PC-3 (cell line): ENCODE measurements around the gene NSUN3.

Experiments
- CTCF ChIP-seq: fragments of 300-600 bp; sonication (generic); conservative IDR thresholded peaks from 2 replicates; pipeline ENCODE4 v1.5.1; 2017; ENCODE audit warnings: antibody characterized with exemption, low read depth, mild to moderate bottlenecking, low read length
- EZH2 ChIP-seq: fragments of 300-600 bp; sonication (generic); IDR thresholded peaks from one replicate; pipeline ENCODE4 v1.6.1; 2017; ENCODE audit warnings: antibody characterized with exemption, mild to moderate bottlenecking, low read length; ENCODE audit not compliant: unreplicated experiment

- TF ChIP-seq CTCF (no peak), EZH2 (no peak)
These were observed 36.2 kb upstream of the NSUN3 start for GRCh38 chr3:94026623-94027022.
